Activated B cell treated with CpG ODN at 0.5 μM for 24 hours (primary cell): ENCODE measurements around the gene ZNF799. TPM values are rescaled to one million over a fixed set of nuclear protein-coding genes. Genes with fewer than 3 reads are reported as not detected.
A peak's percentile ranks its signal among the peaks of the same experiment; 100 is the strongest.

Source experiments
- ATAC-seq: fragments of 200-7000 bp; cut with Tn5 transposase; one replicate; pipeline ENCODE4 v1.10.0; 2021; ENCODE audit warnings: low read depth, mild to moderate bottlenecking, moderate library complexity
- CTCF ChIA-PET: fragments of 350-600 bp; sonication (Branson Sonifier 250); formaldehyde crosslinking; loops from one replicate; lab custom pipeline; 2021; ENCODE audit warnings: antibody characterized with exemption; lab: Charles Lee
- POLR2A ChIA-PET: fragments of 350-600 bp; sonication (Branson Sonifier 250); formaldehyde crosslinking; loops from one replicate; lab custom pipeline; 2021; ENCODE audit warnings: antibody characterized with exemption; lab: Charles Lee
- DNase-seq: peaks from one replicate; pipeline ENCODE4 v3.0.0; 2022
- H3K27ac Mint-ChIP-seq: one replicate; pipeline ENCODE4 v1.8.0; 2020; ENCODE audit warnings: mixed read lengths
- H3K27me3 Mint-ChIP-seq: one replicate; pipeline ENCODE4 v1.8.0; 2021; ENCODE audit warnings: mixed read lengths
- H3K36me3 Mint-ChIP-seq: one replicate; pipeline ENCODE4 v1.8.0; 2021; ENCODE audit warnings: low read depth, mixed read lengths
- H3K4me1 Mint-ChIP-seq: one replicate; pipeline ENCODE4 v1.8.0; 2021; ENCODE audit warnings: mixed read lengths
- H3K4me3 Mint-ChIP-seq: one replicate; pipeline ENCODE4 v1.8.0; 2020; ENCODE audit warnings: mild to moderate bottlenecking, mixed read lengths
- H3K9me3 Mint-ChIP-seq: one replicate; pipeline ENCODE4 v1.8.0; 2020; ENCODE audit warnings: mixed read lengths
- CTCF ChIP-seq: fragments of 200-600 bp; IDR thresholded peaks from one replicate; pipeline ENCODE4 v1.8.0; 2022; ENCODE audit warnings: antibody characterized with exemption, mild to moderate bottlenecking
- intact Hi-C: fragments of 100-400 bp; cut with micrococcal nuclease; formaldehyde crosslinking; loops from one replicate; pipeline ENCODE4 v1.15.1; 2024
- total RNA-seq: library from RNA; stranded (reverse); gene quantifications from 2 replicates; pipeline ENCODE4 v1.2.3, GENCODE V29; 2022

Gene ZNF799
- total RNA-seq, 1 donor from 2014 or later = 6.8 TPM

- CTCF ChIA-PET = no interaction called here
- Mint-ChIP-seq H3K9me3 (peaks cover 31% of the 10 kb centered on the region), H3K4me3 (no peak overlapping the region), H3K4me1 (peaks cover 9% of the 10 kb centered on the region), H3K36me3 (peaks cover 60% of the 10 kb centered on the region), H3K27me3 (no peaks in the 10 kb centered on the region), H3K27ac (no peak overlapping the region)
- ATAC-seq (no peak), DNase-seq (no peak)
- intact Hi-C loops = no loop called here
- POLR2A ChIA-PET = no interaction called here
- TF ChIP-seq CTCF = no peak
Measured at GRCh38 chr19:12380444-12380737, 20.7 kb downstream of the ZNF799 start.

GRCh38 chr19:12379732-12380443, 21.2 kb downstream of the ZNF799 start:
- intact Hi-C loops = no loop called here
- Mint-ChIP-seq H3K9me3 (peaks cover 33% of the 10 kb centered on the region), H3K4me1 (peaks cover 9% of the 10 kb centered on the region), H3K27ac (no peak overlapping the region), H3K4me3 (no peak overlapping the region), H3K36me3 (peaks cover 60% of the 10 kb centered on the region), H3K27me3 (no peaks in the 10 kb centered on the region)
- TF ChIP-seq CTCF = no peak
- DNase-seq (no peak), ATAC-seq (no peak)
- ChIA-PET POLR2A (interaction anchor here (0.6 kb wide), 1 partner anchor 141 kb away, joined by 7 read pairs; no protein-coding TSS in a partner anchor), CTCF (no interaction called here)

GRCh38 chr19:12374026-12374425, 27.0 kb downstream of the ZNF799 start:
- ATAC-seq (no peak), DNase-seq (no peak)
- CTCF ChIA-PET = no interaction called here
- peaks cover 17% of the 10 kb centered on the region for H3K9me3 Mint-ChIP-seq
- H3K4me3 Mint-ChIP-seq = no peak overlapping the region
- H3K4me1 Mint-ChIP-seq = no peaks in the 10 kb centered on the region
- TF ChIP-seq CTCF = no peak
- H3K27ac Mint-ChIP-seq = no peak overlapping the region
- intact Hi-C loops = no loop called here
- POLR2A ChIA-PET = no interaction called here
- peaks cover 16% of the 10 kb centered on the region for H3K36me3 Mint-ChIP-seq
- no peaks in the 10 kb centered on the region for H3K27me3 Mint-ChIP-seq

- ChIA-PET POLR2A (interaction anchor here (0.5 to 3.0 kb wide), 22 partner anchors 12 to 782 kb away, joined by 3 to 40 read pairs (median 4); partner anchors contain the start of genes ZNF136, ZNF433, ZNF44 and ZNF441), CTCF (interaction anchor here (0.9 to 1.6 kb wide), 4 partner anchors 33 to 163 kb away, joined by 3 to 7 read pairs (median 3); partner anchors contain the start of genes ZNF44 and ZNF563)
- Mint-ChIP-seq H3K4me3 (peak within 1 kb of the TSS; percentile 96), H3K27me3 (no peaks in the 10 kb centered on the region), H3K27ac (peak within 1 kb of the TSS; percentile 91), H3K4me1 (peaks cover 25% of the 10 kb centered on the region), H3K9me3 (no peaks in the 10 kb centered on the region), H3K36me3 (peaks cover 6% of the 10 kb centered on the region)
- intact Hi-C loops = loop anchor here (1.0 to 2.0 kb wide), 4 partner anchors 32 to 75 kb away; partner anchors contain the start of genes ZNF44, ZNF443, ZNF563 and ZNF799
- peak; percentile 68 for DNase-seq
- ATAC-seq = peak; percentile 97
- no peak for TF ChIP-seq CTCF
Measured at GRCh38 chr19:12365236-12366162, 35.6 kb downstream of the ZNF799 start, which contains the start of gene ZNF442. Gene ZNF442, minus strand, starts transcription at chr19:12365683. Its CDS starts 2,052 bp downstream, at chr19:12363631.
